ENCODE measurements around the gene ZNF618. TPM values are rescaled to one million over a fixed set of nuclear protein-coding genes. Genes with fewer than 3 reads are reported as not detected.

ZNF618 gene
- total RNA-seq, 1 donor, result 13.6 TPM

DNA sequence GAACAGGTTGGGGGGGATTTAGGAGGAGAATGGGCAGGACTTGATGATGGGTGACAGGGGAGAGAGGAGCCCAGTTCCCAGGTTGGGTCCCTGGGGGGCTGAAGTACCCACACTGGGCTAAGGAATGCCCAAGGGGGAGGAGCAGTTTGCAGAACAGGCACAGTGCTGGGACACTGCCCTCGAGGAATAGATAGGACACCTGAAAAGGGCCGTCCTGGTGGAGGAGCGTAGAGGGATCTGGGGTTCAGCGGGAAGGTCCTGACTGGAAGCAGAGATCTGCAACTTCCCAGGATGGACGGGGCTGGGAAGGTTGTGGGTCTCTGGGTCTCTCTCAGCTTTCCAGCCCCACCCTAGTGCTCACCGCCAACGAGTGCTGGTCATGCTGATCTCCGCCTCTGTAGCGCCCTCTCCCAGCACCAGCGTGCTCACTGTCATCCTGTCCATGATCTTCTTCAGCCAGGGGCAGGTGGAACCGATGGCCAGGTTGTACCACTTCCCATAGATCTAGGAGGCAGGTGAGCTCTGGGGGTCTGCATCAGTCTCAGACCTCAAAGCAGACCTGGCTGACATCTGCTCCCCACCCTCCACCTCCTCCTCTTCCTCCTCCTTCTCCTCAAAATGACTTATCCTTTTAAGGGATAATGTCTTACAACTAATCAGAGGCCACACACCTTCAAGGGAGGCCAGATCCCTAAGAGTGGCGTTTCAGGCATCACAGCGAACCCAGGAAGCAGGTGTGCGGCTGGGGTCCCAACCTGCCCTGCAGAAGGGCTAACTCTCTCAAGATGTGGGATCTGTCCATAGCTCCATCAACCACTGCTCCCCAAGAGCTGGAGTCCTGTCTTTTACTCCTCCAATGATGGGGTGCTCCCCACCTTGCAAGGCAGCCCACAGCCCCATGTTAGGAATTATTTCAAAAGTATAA, 200.4 kb downstream of the ZNF618 start:
- no peak overlapping the region for H3K4me3 ChIP-seq (ENCODE audit: low read depth, low read length)
- DNase-seq (ENCODE audit: low read depth), result no peak
- TF ChIP-seq, protein P1, sequence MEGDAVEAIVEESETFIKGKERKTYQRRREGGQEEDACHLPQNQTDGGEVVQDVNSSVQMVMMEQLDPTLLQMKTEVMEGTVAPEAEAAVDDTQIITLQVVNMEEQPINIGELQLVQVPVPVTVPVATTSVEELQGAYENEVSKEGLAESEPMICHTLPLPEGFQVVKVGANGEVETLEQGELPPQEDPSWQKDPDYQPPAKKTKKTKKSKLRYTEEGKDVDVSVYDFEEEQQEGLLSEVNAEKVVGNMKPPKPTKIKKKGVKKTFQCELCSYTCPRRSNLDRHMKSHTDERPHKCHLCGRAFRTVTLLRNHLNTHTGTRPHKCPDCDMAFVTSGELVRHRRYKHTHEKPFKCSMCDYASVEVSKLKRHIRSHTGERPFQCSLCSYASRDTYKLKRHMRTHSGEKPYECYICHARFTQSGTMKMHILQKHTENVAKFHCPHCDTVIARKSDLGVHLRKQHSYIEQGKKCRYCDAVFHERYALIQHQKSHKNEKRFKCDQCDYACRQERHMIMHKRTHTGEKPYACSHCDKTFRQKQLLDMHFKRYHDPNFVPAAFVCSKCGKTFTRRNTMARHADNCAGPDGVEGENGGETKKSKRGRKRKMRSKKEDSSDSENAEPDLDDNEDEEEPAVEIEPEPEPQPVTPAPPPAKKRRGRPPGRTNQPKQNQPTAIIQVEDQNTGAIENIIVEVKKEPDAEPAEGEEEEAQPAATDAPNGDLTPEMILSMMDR (IDR thresholded peaks at IDR 0.05; ENCODE audit: insufficient read depth, low read length), result no peak

DNA sequence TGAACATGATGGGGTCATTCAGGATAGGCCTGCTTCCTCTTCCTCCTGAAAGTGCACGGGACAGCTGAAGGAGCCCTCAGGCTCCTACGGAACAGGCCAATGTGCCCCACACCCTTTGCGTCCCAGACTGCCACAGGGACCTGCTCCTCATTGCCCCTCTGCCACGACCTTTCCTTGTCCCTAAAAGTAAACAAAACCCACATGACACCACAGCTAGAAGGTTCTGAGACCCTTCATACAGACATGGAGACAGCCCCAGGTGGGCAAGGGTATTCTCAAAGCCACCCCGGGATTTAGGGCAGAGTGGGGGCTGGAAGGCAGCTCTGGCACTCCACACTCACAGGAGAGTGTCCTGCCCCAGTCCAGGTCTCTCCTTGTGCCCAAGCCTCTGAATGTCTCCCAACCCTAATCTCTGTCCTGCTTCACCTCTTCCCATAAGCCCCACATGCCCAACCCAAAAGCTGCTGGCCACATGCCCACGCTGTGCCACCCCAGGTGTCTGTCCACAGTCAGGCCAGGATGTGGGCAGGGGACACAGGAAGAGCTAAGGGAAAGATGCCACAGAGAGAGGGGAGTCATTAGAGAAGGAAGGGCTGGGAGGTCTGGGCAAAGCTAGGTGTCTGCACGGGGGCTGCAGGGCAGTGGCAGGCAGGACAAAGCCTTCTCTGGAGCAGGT, 201.2 kb downstream of the ZNF618 start:
- TF ChIP-seq, protein P1 (IDR thresholded peaks at IDR 0.05; ENCODE audit: insufficient read depth, low read length), result no peak
- no peak overlapping the region for H3K4me3 ChIP-seq (ENCODE audit: low read depth, low read length)
- DNase-seq (ENCODE audit: low read depth), result no peak

DNA sequence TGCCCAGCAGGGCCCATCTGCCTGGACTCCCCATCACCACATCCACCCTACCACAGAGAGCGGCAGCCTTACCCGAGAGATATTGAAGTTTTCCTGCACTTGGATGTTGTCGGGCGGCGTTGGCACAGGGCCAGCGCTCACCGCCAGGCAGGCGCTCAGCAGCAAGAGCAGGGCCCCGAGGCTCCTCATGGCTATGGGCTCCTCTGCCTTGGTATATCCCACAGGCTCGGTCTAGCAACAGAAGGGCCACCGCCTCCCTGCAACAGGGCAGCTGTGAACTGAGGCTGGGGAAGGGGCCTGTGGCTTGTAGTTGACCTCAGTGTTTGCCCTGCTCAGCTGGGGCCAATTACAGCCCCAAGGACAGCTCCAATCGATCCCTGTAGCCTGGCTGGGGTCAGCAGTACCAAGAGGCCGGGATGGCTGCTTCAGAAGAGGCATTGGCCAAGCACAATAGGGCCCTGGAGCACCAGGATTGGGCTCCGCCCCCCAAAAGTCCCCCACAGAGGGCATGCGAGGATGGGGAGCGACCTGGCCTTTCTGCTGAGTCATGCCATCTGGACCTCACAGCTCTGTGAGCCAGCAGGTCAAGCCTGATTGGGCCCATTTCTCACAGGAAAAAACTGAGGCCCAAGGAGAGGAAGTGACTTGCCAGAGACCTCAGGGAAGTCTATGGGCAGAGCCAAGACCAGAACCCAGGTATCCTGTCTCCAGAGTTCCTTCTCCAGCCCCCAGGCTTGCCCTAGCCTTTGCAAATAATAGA, 202.1 kb downstream of the ZNF618 start, which contains the start of gene AMBP:
TSS of gene AMBP (minus strand) at position 280 of the 760 bp plus-strand sequence. CDS start at position 189, 91 bp downstream.
- no peak within 1 kb of the TSS for H3K4me3 ChIP-seq (ENCODE audit: low read depth, low read length)
- TF ChIP-seq, protein P1 (IDR thresholded peaks at IDR 0.05; ENCODE audit: insufficient read depth, low read length), result no peak
- DNase-seq (ENCODE audit: low read depth), result no peak

DNA sequence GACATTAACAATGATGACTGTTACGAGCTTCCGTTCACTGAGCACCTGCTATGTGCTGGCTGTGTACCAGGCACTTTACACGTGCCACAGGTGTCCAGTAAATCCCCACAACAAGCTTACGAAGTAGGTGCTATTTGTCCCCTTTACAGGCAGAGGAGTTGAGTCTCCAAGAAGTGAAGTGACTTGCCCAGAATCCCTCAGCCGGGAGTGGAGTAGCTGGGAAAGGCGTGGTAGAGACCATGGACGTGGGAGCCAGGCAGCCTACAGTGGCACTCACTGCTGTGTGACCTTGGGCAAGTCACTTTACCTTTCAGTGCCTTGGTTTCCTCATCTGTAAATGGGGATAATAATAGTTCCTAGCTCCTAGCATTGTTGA, 202.7 kb downstream of the ZNF618 start:
- no peak overlapping the region for H3K4me3 ChIP-seq (ENCODE audit: low read depth, low read length)
- TF ChIP-seq, protein P1 (IDR thresholded peaks at IDR 0.05; ENCODE audit: insufficient read depth, low read length), result no peak
- DNase-seq (ENCODE audit: low read depth), result no peak

DNA sequence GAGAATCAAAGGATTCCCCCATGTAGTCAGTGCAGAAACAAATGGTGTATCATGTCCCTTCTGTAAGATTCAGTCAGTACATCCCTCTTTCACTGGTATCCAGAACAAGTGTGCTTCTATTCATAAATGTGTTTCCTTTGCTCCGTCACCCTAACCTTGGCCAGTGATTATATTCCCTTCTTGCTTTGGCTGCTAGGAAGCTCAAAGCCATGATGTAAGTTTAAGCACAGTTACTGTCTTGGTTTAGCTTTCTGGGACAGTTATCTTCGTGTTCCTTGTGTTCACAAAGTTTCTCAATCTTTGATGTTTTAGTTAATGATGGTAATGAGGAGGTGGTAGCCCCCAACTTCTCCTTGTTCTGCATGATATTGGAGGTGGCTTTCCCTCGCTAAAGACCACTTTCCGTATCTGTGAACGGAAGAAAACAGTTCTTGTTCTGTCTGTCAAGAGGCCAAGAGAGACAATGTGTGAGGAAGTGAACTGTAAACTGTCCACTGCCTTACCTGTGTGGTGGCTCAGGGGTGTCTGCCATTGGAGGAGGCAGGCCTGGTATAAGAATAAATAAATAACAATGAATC, 204.2 kb downstream of the ZNF618 start:
- H3K4me3 ChIP-seq (ENCODE audit: low read depth, low read length), result no peak overlapping the region
- DNase-seq (ENCODE audit: low read depth), result no peak
- TF ChIP-seq, protein P1 (IDR thresholded peaks at IDR 0.05; ENCODE audit: insufficient read depth, low read length), result no peak

DNA sequence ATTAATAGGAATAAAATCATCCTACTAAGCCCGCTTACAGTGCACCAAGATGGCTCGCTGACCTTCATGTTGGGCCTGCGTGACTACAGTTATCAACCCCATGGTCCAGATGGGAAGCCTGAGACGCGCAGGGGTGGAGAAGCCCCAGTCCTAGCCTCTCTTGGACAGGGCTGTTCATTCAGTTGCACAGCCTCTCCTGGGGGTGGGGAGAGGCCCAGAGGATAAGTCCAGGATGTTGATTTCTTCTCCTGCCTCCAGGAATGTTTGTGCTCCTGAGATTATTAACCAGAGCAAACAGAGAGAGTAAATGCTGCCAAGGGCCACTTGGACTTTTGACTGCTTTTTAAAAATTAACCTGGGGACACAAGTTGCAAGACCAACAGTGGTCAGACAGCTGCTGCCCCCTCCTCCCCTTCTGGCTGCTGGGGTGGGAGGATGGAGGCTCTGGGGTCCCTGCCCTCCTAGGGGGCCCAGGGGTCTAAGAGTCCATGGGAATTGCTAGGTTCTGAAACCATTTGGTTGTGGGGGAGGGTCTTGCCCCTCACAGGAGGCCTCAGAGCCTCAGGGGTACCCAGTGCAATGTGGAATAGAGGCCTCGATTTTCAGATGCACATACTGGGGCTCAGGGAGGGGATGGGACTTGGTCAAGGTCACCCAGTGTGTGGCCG, 204.8 kb downstream of the ZNF618 start:
- TF ChIP-seq, protein P1 (IDR thresholded peaks at IDR 0.05; ENCODE audit: insufficient read depth, low read length), result no peak
- no peak for DNase-seq (ENCODE audit: low read depth)
- no peak overlapping the region for H3K4me3 ChIP-seq (ENCODE audit: low read depth, low read length)

Measured in fibroblast of the aortic adventitia (primary cell).